Mammary epithelial cell (primary cell): ENCODE measurements around the gene FOSL1.

Source experiments
- CTCF ChIP-seq, 2 donors: IDR thresholded peaks in 1 of 2; conservative IDR thresholded peaks in 1 of 2; 2 replicates each; pipeline ENCODE4 v1.5.1; 2011 to 2012; ENCODE audit warnings: inconsistent platforms in 2 of 2, low read length in 2 of 2, mild to moderate bottlenecking in 2 of 2, control low read depth in 1 of 2, low read depth in 1 of 2; ENCODE audit not compliant: insufficient read depth in 1 of 2; ENCODE audit errors: extremely low read depth in 1 of 2
- EZH2 ChIP-seq: IDR thresholded peaks from 2 replicates; pipeline ENCODE4 v1.6.1; 2012; ENCODE audit warnings: low read length, inconsistent platforms, borderline replicate concordance

GRCh38 chr11:65852508-65853245 lies 47.5 kb downstream of the FOSL1 start:
- TF ChIP-seq CTCF (conservative IDR thresholded peaks at IDR 0.05 in 1 of 2, IDR thresholded peaks at IDR 0.05 in 1 of 2; ENCODE audit: extremely low read depth in 1 of 2, insufficient read depth in 1 of 2, low read depth in 1 of 2, low read length in 2 of 2) (no peak), EZH2 (no peak)
